Stimulated activated CD8-positive, alpha-beta memory T cell treated with anti-CD3 and anti-CD28 coated beads, Interleukin-4, amount 100 ng/mL, for 48 hours (primary cell): ENCODE measurements around the gene CACNA2D2.
"Not testable (repeated sequence)": the region's sequence is repeated elsewhere in the genome, so short reads cannot be mapped to it uniquely, and the experiment has no call there.

Experiments
- DNase-seq: peaks from one replicate; pipeline ENCODE4 v3.0.0-alpha.2; 2020

Gene CACNA2D2

DNA sequence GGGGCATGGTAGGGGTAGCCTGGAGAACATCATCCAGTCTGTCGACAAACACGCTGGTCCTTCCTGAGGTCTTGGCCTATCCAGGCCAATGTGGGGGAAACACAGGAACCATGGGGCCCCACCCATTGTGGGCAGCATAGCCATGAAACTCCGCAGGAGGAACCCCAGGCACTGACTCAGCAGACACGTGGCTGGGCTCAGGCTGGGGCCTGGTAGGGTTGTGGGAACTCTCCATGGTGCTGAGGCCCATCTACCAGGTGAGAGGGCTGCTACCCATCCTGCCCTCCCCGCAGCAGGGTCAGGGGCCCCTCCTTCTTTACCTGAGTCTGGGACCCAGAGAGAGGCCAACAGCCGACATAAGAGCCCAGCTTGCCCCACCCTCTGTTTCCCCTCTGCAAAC is 22.6 kb upstream of the CACNA2D2 start:
- DNase-seq, result peak; percentile 85

DNA sequence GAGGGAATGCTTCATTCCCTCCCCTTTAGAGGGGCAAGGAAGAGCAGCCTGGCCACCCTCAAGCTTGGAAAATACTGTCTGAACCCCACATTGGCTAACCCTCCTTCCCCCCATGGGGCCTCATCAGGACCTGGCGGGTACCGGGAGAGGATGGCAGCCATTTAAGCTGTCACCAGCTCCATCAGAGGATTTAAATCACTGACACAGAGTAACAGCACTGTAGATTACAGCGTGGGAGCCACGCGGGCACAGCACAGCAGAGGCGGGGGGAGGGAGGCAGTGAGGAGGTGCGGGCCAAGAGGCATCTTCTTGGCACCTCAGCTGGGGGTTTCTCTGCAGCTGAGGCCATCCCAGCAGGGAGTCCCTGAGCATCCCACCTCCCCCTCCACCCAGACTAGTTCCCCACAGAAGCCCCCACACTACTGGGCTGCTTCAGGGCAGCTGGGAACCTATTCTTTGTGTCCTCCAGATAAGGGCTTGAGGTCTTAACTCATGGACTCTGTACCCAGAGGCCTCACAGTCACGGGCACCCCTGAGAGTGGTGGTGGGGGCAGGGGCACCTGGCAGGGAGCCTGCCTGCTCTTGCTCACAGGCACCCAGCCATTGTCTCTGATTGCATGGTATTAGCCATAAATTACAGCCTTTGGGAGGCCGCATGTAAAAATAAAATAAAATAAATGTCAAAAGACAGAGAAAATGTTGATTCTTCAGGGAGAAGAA is 21.9 kb upstream of the CACNA2D2 start:
- no peak for DNase-seq

DNA sequence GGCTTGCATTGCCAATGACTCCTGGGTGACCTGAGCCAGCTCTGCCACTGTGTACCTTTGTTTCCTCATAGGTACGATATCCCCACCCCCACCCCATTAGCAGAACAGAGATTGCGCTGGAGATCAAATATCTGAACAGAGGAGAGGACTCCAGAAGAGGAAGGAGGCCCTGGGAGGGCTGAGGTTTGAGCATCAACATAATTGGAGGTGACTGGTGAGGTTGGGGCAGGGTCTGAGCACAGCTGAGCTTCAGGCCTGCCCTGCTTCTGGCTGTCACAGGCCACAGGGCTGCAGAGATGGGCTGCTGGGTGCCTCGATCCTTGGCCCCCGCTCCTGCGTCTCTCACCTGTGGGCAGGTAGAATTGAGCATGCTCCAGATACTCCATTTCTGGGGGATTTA is 21.3 kb upstream of the CACNA2D2 start:
- no peak for DNase-seq

DNA sequence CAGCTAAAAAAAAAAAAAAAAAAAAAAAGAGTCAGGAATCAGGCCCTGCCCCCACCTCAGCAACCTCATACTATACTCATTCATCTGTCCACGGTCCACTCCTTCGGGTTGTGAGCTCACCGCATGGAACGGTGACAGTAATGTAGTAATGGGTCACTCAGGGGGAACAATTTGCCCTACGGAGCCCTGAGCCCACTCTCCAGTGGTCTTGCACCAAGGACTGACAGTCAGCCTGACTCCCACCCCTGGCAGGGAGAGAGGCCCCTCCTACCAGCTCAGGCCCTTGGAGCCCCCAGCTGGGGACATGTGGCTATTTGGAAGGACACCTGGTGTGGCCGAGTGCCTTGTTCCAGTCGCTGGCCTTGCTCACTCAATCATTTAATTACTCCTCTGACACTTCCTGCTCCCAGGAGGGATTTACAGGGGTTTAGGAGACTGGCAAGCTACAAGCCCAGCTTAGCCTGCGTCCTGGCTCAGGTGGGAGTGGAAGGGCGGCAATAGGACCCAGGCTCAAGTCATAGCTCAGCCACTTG is 19.9 kb upstream of the CACNA2D2 start:
- no peak for DNase-seq

DNA sequence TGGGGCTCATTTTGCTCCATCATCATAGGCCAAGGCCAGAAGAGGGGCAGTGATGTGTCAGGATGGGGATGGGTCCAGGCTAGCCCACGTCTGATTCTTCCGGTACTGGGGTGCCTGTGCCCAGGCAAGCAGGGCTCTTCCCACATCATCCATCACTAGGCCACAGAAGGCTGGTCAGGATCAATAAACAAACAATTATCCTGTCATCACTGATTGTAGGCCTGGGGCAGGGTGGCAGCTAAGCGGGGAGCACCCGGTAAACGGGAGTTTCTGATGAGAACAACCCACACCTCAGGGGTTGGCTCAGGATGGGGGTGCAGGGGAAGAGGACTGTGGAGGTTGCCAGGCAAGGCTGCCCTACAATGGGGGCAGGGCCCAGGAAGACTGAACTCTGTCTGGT is 18.1 kb upstream of the CACNA2D2 start:
- DNase-seq, result no peak

DNA sequence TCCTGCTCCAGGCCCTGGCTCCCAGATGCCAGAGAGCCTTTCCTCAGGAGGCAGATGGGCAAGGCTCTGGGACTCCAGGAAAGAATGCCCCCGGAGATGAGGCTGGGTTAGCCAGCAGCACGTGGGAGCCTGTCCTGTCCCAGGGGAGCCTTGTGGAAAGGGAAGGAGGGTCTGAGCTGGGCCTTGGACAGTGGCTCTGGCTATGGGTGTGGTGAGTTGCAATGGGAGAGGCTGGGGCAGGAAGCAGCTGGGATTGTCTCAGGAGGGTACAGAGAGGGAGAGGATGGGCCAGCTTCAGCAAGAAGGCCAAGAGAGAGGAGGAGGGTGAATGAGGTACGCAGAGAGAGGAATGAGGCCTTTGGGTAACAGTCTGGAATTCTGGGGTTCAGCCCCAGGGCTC is 17.4 kb upstream of the CACNA2D2 start:
- no peak for DNase-seq

DNA sequence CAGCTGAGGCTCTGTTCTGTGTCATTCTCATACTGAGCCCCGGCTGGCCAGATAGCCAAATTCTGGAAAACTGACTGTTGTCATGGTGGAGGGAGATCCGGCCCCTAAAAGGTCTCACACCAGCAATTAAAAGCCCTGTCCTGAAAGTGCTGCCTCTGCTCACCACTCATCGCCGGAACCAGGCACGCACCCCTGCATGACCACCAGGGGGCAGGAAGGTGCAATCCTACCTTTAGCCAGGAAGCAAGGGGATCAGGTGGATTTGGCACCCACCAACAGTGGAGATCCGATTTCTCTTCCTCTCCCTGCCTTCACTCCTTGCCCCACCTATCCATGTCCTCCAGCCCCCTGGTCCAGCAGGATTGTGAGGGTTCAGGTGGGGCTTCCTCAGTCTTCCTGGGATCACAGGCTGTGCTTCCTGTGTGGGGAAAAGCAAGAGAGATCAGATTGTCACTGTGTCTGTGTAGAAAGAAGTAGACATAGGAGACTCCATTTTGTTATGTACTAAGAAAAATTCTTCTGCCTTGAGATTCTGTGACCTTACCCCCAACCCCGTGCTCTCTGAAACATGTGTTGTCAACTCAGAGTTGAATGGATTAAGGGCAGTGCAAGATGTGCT is 16.1 kb upstream of the CACNA2D2 start:
- DNase-seq, result peak; percentile 88

DNA sequence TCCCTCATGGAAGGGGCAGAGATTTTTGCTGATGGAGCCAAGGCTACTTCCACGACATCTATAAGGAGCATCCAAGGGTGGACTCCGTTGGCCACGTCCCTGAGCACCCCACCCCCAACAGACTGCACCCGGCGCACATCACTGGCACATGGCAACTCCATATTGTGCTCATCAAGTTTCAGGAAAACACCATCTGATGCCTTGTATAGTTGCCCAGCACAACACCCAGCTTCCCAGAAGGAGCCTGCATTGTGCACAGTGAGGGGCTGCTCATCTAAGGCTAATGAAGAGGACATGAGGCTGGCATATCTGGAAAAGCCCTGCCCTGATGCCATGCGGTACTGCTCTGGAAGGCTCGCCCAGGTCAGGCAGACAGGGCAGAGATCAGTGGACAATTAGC is 15.0 kb upstream of the CACNA2D2 start:
- no peak for DNase-seq

DNA sequence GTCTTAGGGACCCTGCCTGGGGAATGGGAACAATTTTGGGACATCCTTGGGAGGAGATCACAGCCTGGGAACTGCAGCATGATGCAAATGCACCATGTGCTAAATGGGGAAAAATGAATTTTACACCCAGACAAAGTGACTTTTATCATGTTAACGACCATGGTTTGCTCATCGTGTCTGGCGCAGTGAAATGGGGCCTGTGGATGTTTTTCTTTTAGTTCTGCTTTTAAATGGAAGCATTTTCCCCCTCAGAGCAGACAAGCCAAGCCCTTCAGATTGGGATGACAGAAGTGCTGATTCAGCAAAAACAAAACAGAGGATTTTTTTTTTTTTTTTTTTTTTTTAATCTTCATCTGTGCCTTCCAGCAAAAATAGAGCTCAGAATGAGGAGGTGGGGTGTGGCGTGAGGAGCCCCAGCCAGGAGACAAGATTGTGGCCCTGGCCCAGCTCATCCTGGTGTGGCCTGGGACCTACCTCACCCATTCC is 14.3 kb upstream of the CACNA2D2 start:
- no peak for DNase-seq

DNA sequence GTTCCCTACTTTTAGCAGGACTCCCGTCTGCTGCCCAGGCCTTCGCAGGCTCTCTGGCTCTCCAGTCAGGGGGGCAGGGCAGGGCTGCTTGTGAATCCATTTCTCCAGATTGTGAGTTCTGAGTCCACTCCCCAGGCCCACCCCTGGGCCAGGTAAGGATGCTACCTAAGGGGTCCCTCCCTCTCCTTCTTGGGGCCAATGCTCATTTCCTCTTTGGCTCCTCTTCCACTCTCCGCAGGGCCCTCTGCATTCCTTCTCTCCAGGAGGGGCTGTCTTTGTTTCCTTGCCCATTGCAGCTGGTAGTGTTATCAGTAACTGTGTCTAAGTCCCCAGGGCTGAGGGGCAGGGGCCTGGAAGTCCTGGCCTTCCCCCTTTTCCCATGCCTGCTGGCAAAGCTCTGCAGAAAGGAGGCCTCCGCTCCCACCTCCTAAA is 13.0 kb upstream of the CACNA2D2 start:
- no peak for DNase-seq

DNA sequence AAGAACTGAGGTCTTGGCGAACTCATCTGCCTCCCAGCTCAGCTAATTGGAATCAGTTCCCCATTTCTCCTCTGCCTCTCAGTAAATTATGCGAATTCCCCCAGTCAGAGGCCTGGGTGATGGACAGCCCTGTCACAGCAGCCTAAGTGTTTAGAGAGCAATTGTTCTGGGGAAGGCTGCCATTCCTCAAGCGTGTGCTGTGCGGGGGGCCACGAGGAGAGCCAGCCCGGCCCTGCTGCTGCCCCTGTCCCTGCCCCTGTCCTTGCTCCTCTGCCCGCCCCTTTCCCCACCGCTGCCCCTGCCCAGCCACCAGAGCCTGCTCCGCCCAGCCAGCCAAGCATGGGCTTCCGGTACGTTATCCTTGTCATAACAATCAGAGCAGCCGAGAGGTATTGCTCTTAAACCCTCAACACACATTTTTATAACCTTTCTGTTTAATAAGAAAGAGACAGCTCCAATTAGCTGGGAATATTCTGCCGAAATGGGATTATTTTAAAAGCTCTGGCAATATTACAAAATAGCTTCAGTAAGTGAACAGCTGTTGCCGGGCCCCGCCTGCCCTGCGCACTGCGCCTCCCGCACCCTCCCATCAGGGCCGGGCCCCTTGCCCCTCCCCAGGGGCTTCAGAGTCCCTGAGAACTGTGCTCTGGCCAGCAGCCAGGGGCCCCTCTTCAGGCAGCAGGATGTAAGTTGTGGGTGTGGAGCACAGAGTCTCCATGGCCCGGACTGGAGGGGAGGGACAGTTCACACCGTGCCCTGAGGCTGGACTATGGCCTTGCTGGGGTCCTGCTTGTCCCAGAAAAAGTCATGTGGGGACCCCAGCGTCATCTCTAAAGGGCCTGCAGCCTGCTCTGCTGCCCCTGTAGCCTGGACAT is 12.4 kb upstream of the CACNA2D2 start:
- no peak for DNase-seq

DNA sequence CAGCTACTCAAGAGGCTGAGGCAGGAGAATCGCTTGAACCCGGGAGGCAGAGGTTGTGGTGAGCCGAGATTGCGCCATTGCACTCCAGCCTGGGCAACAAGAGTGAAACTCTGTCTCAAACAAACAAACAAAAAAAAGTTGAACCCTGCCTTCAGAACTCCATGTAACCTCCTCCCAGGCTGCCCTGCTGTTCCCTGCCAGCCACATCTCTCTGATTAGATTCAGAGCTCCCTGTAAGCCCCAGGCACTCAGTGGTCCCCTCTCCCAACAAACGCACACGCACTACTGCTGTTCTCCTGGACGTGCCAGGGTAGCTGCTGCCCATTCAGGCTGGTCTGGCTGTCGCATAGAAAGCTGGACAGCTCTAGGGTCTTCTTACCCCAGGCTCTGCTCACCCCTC is 9.5 kb upstream of the CACNA2D2 start:
- not testable (repeated sequence) for DNase-seq

DNA sequence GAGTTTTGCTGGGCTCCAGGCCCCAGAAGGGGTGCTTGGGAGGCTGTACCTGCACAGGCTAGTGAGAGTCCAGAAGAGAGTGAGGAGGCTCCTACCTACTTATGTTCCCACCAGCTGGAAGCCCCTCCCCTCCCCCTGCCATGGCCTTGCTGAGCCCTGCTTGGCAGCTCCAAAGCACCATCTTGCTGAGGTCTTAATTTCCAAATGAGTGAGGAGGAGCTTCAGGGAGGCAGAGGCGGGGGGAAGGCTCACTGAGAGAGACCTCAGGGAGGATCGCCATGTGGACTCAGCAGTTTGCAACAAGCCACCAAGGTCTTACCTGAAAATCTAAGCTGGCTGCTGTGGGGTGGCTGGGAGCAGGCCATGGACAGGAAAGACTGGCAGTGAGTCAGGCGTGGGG is 8.7 kb upstream of the CACNA2D2 start:
- DNase-seq, result no peak

DNA sequence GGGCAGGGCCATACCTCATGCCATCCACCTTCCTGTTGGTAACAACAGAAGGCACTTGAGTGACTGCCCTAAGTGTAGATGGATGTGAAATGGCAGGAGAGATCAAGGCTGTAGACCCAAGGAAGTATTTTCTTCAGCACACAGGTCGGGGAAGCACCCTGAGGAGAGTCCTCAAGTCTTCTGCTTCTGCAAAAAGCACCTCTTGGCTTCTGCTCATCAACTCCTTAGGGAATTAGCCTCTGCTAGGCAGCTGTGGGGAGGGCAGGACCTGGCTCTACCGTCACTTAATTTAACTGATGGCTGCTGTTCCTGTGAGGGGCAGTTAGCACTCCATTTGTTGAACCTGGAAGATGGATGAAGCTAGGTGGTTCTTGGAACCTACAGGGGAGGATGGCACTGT is 6.9 kb upstream of the CACNA2D2 start:
- DNase-seq, result no peak

DNA sequence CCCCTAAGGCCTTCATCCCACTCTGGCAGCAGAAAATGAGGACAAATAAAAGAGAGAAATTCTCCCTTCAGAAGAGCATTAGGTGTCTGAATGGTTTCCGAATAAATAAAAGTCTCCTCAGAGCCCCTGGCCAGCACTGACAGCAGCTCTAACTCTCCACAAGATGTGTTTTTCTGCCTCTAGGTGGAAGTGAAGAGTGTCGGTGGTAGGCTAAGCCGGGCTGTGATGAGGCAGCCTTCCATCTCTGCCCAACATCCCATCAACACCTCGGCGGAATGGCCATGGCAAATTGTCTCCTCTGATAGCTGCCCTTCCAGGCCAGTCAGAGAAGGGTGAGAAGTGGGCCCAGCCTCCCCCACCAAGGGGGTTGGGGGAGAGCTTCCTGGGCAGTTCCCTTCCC is 6.3 kb upstream of the CACNA2D2 start:
- DNase-seq, result no peak

DNA sequence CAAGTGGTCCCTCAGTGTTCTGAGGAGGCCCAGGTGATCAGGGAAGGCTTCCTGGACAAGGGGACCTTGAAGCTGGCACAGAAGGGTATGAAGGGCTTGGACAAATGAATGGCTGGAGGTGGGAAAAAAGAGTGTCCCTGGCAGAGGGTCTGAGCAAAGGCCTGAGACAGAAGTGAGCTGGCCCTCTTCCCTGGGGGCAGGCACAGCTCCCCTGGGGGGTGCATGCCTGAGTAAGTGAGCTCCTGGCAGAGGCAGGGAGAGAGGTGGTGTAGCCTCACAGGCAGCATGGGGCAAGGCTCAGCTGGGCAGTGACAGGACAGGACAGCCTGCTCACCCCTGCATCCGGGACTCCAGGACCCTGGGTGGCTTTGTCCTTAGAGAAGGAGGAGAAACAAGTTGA is 5.4 kb upstream of the CACNA2D2 start:
- no peak for DNase-seq

DNA sequence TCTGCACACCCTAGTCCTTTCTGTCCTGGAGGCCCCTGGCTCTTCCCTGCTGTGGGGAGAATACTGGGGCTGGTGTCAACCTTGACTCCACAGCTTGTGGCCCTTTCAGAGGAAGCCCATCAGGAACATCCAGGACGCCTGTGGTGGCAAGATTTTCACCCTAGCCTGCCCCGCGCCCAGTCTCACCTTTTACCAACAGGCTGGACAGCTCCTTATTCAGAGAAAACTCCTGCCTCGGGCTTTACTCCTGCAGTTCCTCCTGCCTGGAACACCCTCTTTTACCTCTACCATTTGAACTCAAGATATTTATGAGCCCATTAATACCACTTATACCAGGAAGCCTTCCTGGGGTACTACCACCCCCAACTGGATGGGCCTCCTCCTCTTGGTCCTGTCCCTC is 2.7 kb upstream of the CACNA2D2 start:
- no peak for DNase-seq

DNA sequence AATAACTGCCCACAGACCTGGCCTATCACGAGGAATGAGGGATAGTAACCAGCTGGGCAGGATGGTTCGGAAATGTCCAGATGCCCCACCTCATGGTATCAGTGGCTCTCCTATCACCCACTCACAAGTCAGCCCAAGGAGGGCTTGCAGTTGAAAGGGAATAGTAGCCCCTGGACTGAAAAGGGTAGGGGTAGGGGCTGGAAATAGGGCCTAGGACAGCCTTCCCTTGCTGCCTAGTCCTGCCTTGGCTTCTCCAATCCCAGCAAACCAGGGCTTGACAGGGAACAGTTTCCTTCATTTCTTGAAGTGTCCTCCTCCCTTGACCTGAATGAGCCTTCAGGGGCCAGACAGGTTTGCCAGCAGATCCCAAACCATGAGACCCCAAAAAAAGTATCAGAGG is 1.2 kb upstream of the CACNA2D2 start:
- DNase-seq, result no peak

DNA sequence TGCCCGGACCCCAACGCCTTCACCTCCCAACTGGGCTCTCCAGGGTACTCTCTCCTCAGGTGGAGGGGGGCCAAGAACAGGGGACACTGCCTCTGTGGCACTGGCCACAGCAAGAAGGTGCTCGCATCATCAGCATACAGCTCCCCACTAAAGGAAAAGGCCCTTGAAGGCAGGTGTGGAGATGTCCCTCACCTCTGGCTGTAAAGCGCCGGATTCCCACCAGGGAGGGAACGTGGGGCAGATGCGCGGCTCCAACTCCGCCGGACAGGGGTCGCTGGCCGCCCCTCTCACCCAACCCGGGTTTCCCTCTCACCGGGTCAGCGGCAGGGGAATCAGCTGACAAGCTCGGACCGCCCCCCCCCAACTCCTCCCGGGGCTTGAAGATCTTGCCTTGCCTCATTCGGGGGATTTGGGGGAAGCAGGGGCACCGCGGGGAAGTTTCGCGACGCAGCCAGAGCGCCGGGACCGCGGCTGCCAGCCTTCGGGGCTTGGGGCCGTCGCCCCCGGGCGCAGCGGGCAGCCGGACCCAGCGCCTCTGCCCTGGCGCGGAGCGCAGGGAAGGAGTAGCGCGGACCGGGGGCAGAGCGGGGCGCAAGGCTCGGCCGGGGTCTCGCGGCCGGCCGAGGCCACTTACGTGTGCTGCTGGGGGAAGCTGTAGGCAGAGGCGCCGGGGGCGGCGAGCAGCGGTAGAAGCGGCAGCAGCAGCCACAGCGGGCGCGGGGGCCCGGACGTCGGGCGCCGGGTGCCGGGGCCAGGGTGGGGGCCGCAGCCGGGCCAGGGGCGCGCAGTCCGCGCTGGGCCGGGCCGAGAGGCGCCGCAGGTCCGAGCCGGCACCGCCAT is 630 bp downstream of the CACNA2D2 start:
- no peak for DNase-seq

DNA sequence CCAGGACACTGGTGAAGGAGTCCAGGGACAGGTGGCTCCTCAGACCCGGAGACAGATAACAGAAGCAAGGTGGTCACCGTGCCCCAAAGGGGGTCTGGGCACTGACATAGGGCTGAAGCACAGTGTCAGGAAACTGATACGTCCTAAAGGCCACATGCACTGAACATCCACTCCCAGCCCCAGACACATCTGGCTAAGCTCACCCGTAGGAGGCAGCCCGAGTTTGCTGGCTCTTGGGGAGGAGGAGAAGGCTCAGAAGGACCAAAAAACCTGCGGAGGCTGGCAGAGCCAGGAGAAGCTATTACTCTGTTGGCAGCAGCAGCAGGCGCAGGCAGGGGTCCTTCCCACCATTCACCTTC is 1.2 kb downstream of the CACNA2D2 start:
- DNase-seq, result no peak

DNA sequence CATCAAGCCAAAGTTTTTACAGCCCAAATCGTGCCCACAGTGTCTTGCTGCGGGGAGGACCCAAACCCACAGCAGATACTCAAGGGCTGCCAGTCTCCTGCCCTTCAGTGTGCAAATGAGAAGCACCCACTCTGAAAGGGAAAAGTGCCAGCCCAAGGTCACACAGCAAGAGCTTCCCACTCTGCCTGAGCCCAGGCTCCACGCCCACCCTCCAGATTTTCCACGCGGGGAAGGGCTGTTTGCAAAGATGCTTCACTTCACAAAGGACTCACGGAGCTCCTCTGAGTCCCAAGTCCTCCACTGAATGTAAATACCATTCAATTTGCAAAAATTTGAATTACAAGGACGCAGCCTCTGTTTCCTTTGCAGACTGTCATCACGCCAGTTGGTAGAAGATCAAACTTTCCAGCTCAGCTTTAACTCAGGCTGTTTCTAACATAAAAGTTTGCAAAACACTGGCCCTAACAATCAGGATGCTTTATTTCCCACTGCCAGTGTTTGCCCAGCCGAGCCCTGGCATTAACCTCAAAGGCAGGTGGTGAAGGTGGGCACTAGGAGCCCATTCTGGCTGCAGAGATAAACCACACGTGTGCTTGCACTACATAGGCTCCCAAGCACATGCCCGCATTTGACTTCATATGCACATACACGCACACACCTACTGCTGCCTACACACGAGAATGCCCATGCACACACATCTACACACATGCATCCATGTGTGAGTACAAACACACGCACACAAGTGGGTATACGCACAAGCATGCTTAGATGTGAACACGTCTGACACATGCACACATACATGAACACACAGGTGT is 7.6 kb downstream of the CACNA2D2 start:
- no peak for DNase-seq

DNA sequence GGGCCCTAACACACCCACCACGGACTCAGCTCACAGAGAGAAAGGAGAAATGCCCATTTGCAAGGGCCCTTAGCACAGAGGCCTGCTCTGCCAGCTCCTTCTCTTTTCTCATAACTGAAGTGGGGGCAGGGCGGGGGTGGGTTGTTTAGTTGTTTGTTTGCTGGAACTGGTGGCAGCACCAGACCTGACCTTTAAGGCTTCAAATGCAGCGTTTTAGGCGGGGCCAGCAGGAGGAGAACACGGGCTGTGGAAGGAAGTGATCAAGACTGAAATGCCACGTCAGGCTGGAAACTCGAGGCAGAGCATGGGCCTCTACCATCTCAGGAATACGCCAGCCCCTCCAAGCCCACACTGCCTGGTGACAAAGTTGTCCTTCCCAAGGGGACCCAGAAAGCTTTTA is 9.3 kb downstream of the CACNA2D2 start:
- no peak for DNase-seq
